Tibial artery (tissue), 4 donors: ENCODE results near the gene ARSB.

ENCODE experiments used
- DNase-seq, 2 donors: peaks; one replicate each; pipeline ENCODE4 v3.0.0-alpha.2; 2019
- H3K27ac ChIP-seq, 2 donors: fragments of 200-600 bp; sonication (generic) in 1 of 2; 1 replicate in 1 of 2; 2 replicates in 1 of 2; pipeline ENCODE4 v1.5.1; 2018 to 2019; ENCODE audit warnings: mild to moderate bottlenecking in 1 of 2
- H3K27me3 ChIP-seq, 2 donors: fragments of 200-600 bp; sonication (generic) in 1 of 2; one replicate each; pipeline versions ENCODE4 v1.5.1 to v1.6.0; 2016 to 2019
- H3K36me3 ChIP-seq, 3 donors: fragments of 200-600 bp; sonication (generic) in 2 of 3; one replicate each; pipeline ENCODE4 v1.5.1; 2016 to 2019; ENCODE audit warnings: mild to moderate bottlenecking in 2 of 3
- H3K4me1 ChIP-seq, 4 donors: fragments of 200-600 bp; sonication (generic) in 2 of 4; 1 replicate in 3 of 4; 2 replicates in 1 of 4; pipeline ENCODE4 v1.5.1; 2016 to 2019
- H3K4me3 ChIP-seq, 2 donors: fragments of 200-600 bp; sonication (generic) in 1 of 2; 1 replicate in 1 of 2; 2 replicates in 1 of 2; pipeline ENCODE4 v1.5.1; 2018 to 2019; ENCODE audit warnings: mild to moderate bottlenecking in 2 of 2
- H3K9me3 ChIP-seq, 3 donors: fragments of 200-600 bp; sonication (generic) in 1 of 3; one replicate each; pipeline ENCODE4 v1.5.1; 2016 to 2019
- CTCF ChIP-seq, 2 experiments: fragments of 200-600 bp in 1 of 2; fragments of 450-650 bp in 1 of 2; IDR thresholded peaks; one replicate each; pipeline ENCODE4 v1.5.1; 2017 to 2019; ENCODE audit warnings: antibody characterized with exemption in 2 of 2, mild to moderate bottlenecking in 1 of 2, moderate library complexity in 1 of 2
- intact Hi-C: fragments of 100-400 bp; cut with DNase I; formaldehyde crosslinking; loops from one replicate; pipeline ENCODE4 v1.15.0; 2023; ENCODE audit warnings: low total_unique reads

ARSB gene

GRCh38 chr5:78809444-78809843, 175.7 kb downstream of the ARSB start:
- no peaks in the 10 kb centered on the region for H3K27me3 ChIP-seq
- intact Hi-C loops = loop anchor here (10.0 kb wide), 1 partner anchor 165 kb away; the partner anchor contains the start of gene LHFPL2
- no peak for DNase-seq
- TF ChIP-seq CTCF (IDR thresholded peaks at IDR 0.05) = no peak
- H3K36me3 ChIP-seq = no peaks in the 10 kb centered on the region
- H3K27ac ChIP-seq = no peak overlapping the region
- H3K9me3 ChIP-seq = no peaks in the 10 kb centered on the region
- no peaks in the 10 kb centered on the region for H3K4me1 ChIP-seq
- H3K4me3 ChIP-seq = no peak overlapping the region

GRCh38 chr5:78808818-78809217, 176.3 kb downstream of the ARSB start:
- TF ChIP-seq CTCF (IDR thresholded peaks at IDR 0.05) = no peak
- intact Hi-C loops = loop anchor here (10.0 kb wide), 1 partner anchor 164 kb away; the partner anchor contains the start of gene LHFPL2
- no peak for DNase-seq
- peak overlapping the region in 1 of 2 donors; percentile 16 for H3K27ac ChIP-seq
- H3K27me3 ChIP-seq = no peaks in the 10 kb centered on the region
- H3K9me3 ChIP-seq = no peaks in the 10 kb centered on the region
- H3K4me1 ChIP-seq = peaks cover 0 to 6% (median 4%) of the 10 kb centered on the region in 4 donors
- H3K36me3 ChIP-seq = no peaks in the 10 kb centered on the region
- H3K4me3 ChIP-seq = no peak overlapping the region

- TF ChIP-seq CTCF (IDR thresholded peaks at IDR 0.05) = no peak
- peak overlapping the region in 1 of 2 donors; percentile 16 for H3K27ac ChIP-seq
- H3K36me3 ChIP-seq = no peaks in the 10 kb centered on the region
- no peaks in the 10 kb centered on the region for H3K9me3 ChIP-seq
- intact Hi-C loops = loop anchor here (10.0 kb wide), 1 partner anchor 164 kb away; the partner anchor contains the start of gene LHFPL2
- no peak for DNase-seq
- no peaks in the 10 kb centered on the region for H3K27me3 ChIP-seq
- H3K4me3 ChIP-seq = no peak overlapping the region
- peaks cover 0 to 10% (median 9%) of the 10 kb centered on the region in 4 donors for H3K4me1 ChIP-seq
Observed at GRCh38 chr5:78808380-78808779, 176.7 kb downstream of the ARSB start.

GRCh38 chr5:78806544-78806943, 178.6 kb downstream of the ARSB start:
- no peak overlapping the region for H3K27ac ChIP-seq
- no peaks in the 10 kb centered on the region for H3K9me3 ChIP-seq
- H3K4me1 ChIP-seq = peaks cover 0 to 20% (median 15%) of the 10 kb centered on the region in 4 donors
- intact Hi-C loops = loop anchor here (10.0 kb wide), 1 partner anchor 162 kb away; the partner anchor contains the start of gene LHFPL2
- no peak for DNase-seq
- H3K4me3 ChIP-seq = no peak overlapping the region
- H3K27me3 ChIP-seq = no peaks in the 10 kb centered on the region
- H3K36me3 ChIP-seq = no peaks in the 10 kb centered on the region
- no peak for TF ChIP-seq CTCF (IDR thresholded peaks at IDR 0.05)

- intact Hi-C loops = loop anchor here (10.0 kb wide), 1 partner anchor 161 kb away; the partner anchor contains the start of gene LHFPL2
- Histone ChIP-seq H3K4me3 (no peak overlapping the region), H3K9me3 (no peaks in the 10 kb centered on the region), H3K27ac (no peak overlapping the region), H3K36me3 (no peaks in the 10 kb centered on the region), H3K27me3 (no peaks in the 10 kb centered on the region), H3K4me1 (peaks cover 0 to 20% (median 15%) of the 10 kb centered on the region in 4 donors)
- no peak for TF ChIP-seq CTCF (IDR thresholded peaks at IDR 0.05)
- no peak for DNase-seq
Observed at GRCh38 chr5:78805474-78806124, 179.5 kb downstream of the ARSB start.
